ENCODE data around the gene EDN1. TPM values are rescaled to one million over a fixed set of nuclear protein-coding genes. Genes with fewer than 3 reads are reported as not detected.

EDN1 gene
- total RNA-seq, 1 donor from 2014 or later = not detected

- Mint-ChIP-seq H3K27me3 (ENCODE audit: low read depth) (no peaks in the 10 kb centered on the region), H3K4me1 (no peaks in the 10 kb centered on the region), H3K4me3 (no peak overlapping the region), H3K9me3 (no peaks in the 10 kb centered on the region), H3K27ac (ENCODE audit: unreplicated experiment) (no peak overlapping the region), H3K36me3 (ENCODE audit: low read depth) (no peaks in the 10 kb centered on the region)
- no peak for DNase-seq (ENCODE audit: low read depth, low spot score)
- TF ChIP-seq CTCF (conservative IDR thresholded peaks at IDR 0.05) = no peak
Observed at GRCh38 chr6:12246900-12247299, 43.3 kb upstream of the EDN1 start.

GRCh38 chr6:12249541-12250382, 40.4 kb upstream of the EDN1 start:
- no peaks in the 10 kb centered on the region for H3K4me1 Mint-ChIP-seq
- DNase-seq (ENCODE audit: low read depth, low spot score) = no peak
- H3K9me3 Mint-ChIP-seq = no peaks in the 10 kb centered on the region
- peaks cover 3% of the 10 kb centered on the region for H3K27me3 Mint-ChIP-seq (ENCODE audit: low read depth)
- no peak for TF ChIP-seq CTCF (conservative IDR thresholded peaks at IDR 0.05)
- no peaks in the 10 kb centered on the region for H3K36me3 Mint-ChIP-seq (ENCODE audit: low read depth)
- H3K27ac Mint-ChIP-seq (ENCODE audit: unreplicated experiment) = no peak overlapping the region
- H3K4me3 Mint-ChIP-seq = no peak overlapping the region

GRCh38 chr6:12250383-12250770, 39.8 kb upstream of the EDN1 start:
- H3K27ac Mint-ChIP-seq (ENCODE audit: unreplicated experiment) = no peak overlapping the region
- no peak for DNase-seq (ENCODE audit: low read depth, low spot score)
- no peaks in the 10 kb centered on the region for H3K9me3 Mint-ChIP-seq
- H3K27me3 Mint-ChIP-seq (ENCODE audit: low read depth) = peaks cover 3% of the 10 kb centered on the region
- no peaks in the 10 kb centered on the region for H3K4me1 Mint-ChIP-seq
- no peaks in the 10 kb centered on the region for H3K36me3 Mint-ChIP-seq (ENCODE audit: low read depth)
- H3K4me3 Mint-ChIP-seq = no peak overlapping the region
- no peak for TF ChIP-seq CTCF (conservative IDR thresholded peaks at IDR 0.05)

GRCh38 chr6:12254210-12254609, 36.0 kb upstream of the EDN1 start:
- DNase-seq (ENCODE audit: low read depth, low spot score) = no peak
- no peak overlapping the region for H3K27ac Mint-ChIP-seq (ENCODE audit: unreplicated experiment)
- H3K27me3 Mint-ChIP-seq (ENCODE audit: low read depth) = peaks cover 3% of the 10 kb centered on the region
- no peak for TF ChIP-seq CTCF (conservative IDR thresholded peaks at IDR 0.05)
- no peaks in the 10 kb centered on the region for H3K9me3 Mint-ChIP-seq
- H3K4me1 Mint-ChIP-seq = no peaks in the 10 kb centered on the region
- no peak overlapping the region for H3K4me3 Mint-ChIP-seq
- H3K36me3 Mint-ChIP-seq (ENCODE audit: low read depth) = no peaks in the 10 kb centered on the region

- Mint-ChIP-seq H3K9me3 (no peaks in the 10 kb centered on the region), H3K4me1 (no peaks in the 10 kb centered on the region), H3K4me3 (no peak overlapping the region), H3K27me3 (ENCODE audit: low read depth) (peaks cover 3% of the 10 kb centered on the region), H3K27ac (ENCODE audit: unreplicated experiment) (no peak overlapping the region), H3K36me3 (ENCODE audit: low read depth) (no peaks in the 10 kb centered on the region)
- no peak for DNase-seq (ENCODE audit: low read depth, low spot score)
- TF ChIP-seq CTCF (conservative IDR thresholded peaks at IDR 0.05) = no peak
Observed at GRCh38 chr6:12258191-12258590, 32.0 kb upstream of the EDN1 start.

Data from neural crest cell (in vitro differentiated cells).